A549 (cell line): ENCODE results near the gene SMIM33. TPM values are rescaled to one million over a fixed set of nuclear protein-coding genes. Genes with fewer than 3 reads are reported as not detected.
"Not testable (repeated sequence)": the region's sequence is repeated elsewhere in the genome, so short reads cannot be mapped to it uniquely, and the experiment has no call there.

ENCODE experiments used
- ATAC-seq, 2 experiments: fragments of 200-7000 bp in 1 of 2; fragments of >200 bp in 1 of 2; cut with Nextera tagmentation in 1 of 2; cut with Tn5 transposase in 1 of 2; 3 replicates each; pipeline versions ENCODE4 v1.8.0 to v1.9.1; 2018 to 2020; ENCODE audit warnings: mild to moderate bottlenecking in 1 of 2, moderate library complexity in 1 of 2
- CTCF ChIA-PET: fragments of 300-600 bp; sonication (Branson Sonifier 250); formaldehyde crosslinking; extraction: SDS; loops from one replicate; lab custom pipeline; 2021; ENCODE audit warnings: antibody characterized with exemption, inconsistent platforms; lab: Yijun Ruan, JAX
- POLR2A ChIA-PET: fragments of 350-600 bp; formaldehyde crosslinking; extraction: SDS; loops from one replicate; lab custom pipeline; 2021; ENCODE audit warnings: antibody characterized with exemption, inconsistent platforms; lab: Yijun Ruan, JAX
- DNase-seq, 2 experiments: peaks; one replicate each; pipeline versions ENCODE4 v3.0.0 to v3.0.0-alpha.2; 2011 to 2016; ENCODE audit warnings: low read depth in 1 of 2, low spot score in 1 of 2
- FAIRE-seq: peaks from 2 replicates; lab custom pipeline; 2011; peaks lifted over from hg19 to GRCh38; lab: Jason Lieb, UNC
- H3K27ac ChIP-seq, 2 experiments: fragments of >200 bp; sonication (Bioruptor Twin); formaldehyde crosslinking; 3 replicates each; pipeline ENCODE4 v1.5.1; 2016 to 2017
- H3K4me1 ChIP-seq: fragments of >200 bp; sonication (Bioruptor Twin); formaldehyde crosslinking; 3 replicates; pipeline ENCODE4 v1.6.1; 2016
- H3K4me2 ChIP-seq: fragments of >200 bp; sonication (Bioruptor Twin); formaldehyde crosslinking; 3 replicates; pipeline ENCODE4 v1.6.1; 2016
- H3K4me3 ChIP-seq: fragments of >200 bp; sonication (Bioruptor Twin); formaldehyde crosslinking; 3 replicates; pipeline ENCODE4 v1.5.1; 2016
- H3K9me3 ChIP-seq: fragments of >200 bp; sonication (Bioruptor Twin); formaldehyde crosslinking; 3 replicates; pipeline ENCODE4 v1.6.1; 2016
- BCL3 ChIP-seq: fragments of >200 bp; sonication (Bioruptor Twin); formaldehyde crosslinking; IDR thresholded peaks from 3 replicates; pipeline ENCODE4 v1.6.1; 2016
- E2F6 ChIP-seq: IDR thresholded peaks from 2 replicates; pipeline ENCODE4 v1.6.1; 2012; ENCODE audit warnings: low read depth, borderline replicate concordance
- HDAC2 ChIP-seq: fragments of 200-600 bp; sonication (generic); IDR thresholded peaks from 2 replicates; pipeline ENCODE4 v1.6.1; 2016
- HMGXB4 ChIP-seq: fragments of 250-450 bp; sonication (Bioruptor Pico); IDR thresholded peaks from 2 replicates; pipeline ENCODE4 v1.5.0; 2021; ENCODE audit warnings: mild to moderate bottlenecking, moderate library complexity, borderline replicate concordance
- JUN ChIP-seq, 2 experiments: fragments of >200 bp; sonication (Bioruptor Twin); formaldehyde crosslinking; IDR thresholded peaks; 2 replicates in 1 of 2; 3 replicates in 1 of 2; pipeline ENCODE4 v1.6.1; 2016 to 2017
- MYC ChIP-seq: IDR thresholded peaks from 2 replicates; pipeline ENCODE4 v1.6.1; 2012; ENCODE audit warnings: mild to moderate bottlenecking, inconsistent platforms, low read length, improper control_type of control experiment, borderline replicate concordance
- PHF8 ChIP-seq: fragments of 200-600 bp; sonication (generic); IDR thresholded peaks from 2 replicates; pipeline ENCODE4 v1.6.1; 2016; ENCODE audit warnings: low read depth, mild to moderate bottlenecking, antibody characterized with exemption, moderate library complexity, borderline replicate concordance
- POLR2A ChIP-seq: IDR thresholded peaks from 2 replicates; pipeline ENCODE4 v1.6.1; 2012; ENCODE audit warnings: mild to moderate bottlenecking, low read length
- RCOR1 ChIP-seq: fragments of 150-350 bp; IDR thresholded peaks from 2 replicates; pipeline ENCODE4 v1.6.1; 2014; ENCODE audit warnings: antibody characterized with exemption, low read length, low read depth
- REST ChIP-seq: fragments of 200-600 bp; sonication (generic); IDR thresholded peaks from 2 replicates; pipeline ENCODE4 v1.6.1; 2016; ENCODE audit warnings: antibody characterized with exemption, mild to moderate bottlenecking, moderate library complexity
- RFX5 ChIP-seq: fragments of 450-650 bp; IDR thresholded peaks from 2 replicates; pipeline ENCODE4 v1.7.1; 2014; ENCODE audit warnings: antibody characterized with exemption, mild to moderate bottlenecking, moderate library complexity
- SMC3 ChIP-seq: fragments of >200 bp; sonication (Bioruptor Twin); formaldehyde crosslinking; IDR thresholded peaks from 3 replicates; pipeline ENCODE4 v1.6.1; 2018; ENCODE audit warnings: inconsistent platforms
- ZSCAN20 ChIP-seq: fragments of 250-450 bp; sonication (Bioruptor Pico); IDR thresholded peaks from 2 replicates; pipeline ENCODE4 v1.8.0; 2022; ENCODE audit warnings: mild to moderate bottlenecking, moderate library complexity
- WGBS: methylation state at CpG from one replicate; pipeline ENCODE4 v1.1.6; 2017; ENCODE audit errors: missing lambda C conversion rate; 5-methylcytosine and 5-hydroxymethylcytosine counted together
- polyA plus RNA-seq, 4 experiments: library from polyadenylated mRNA; depleted of rRNA in 3 of 4; stranded (reverse); fragments of >200 nt; fragmentation: RNase III in 1 of 4; extraction: RNeasy Plus Mini Kit Qiagen cat#74134 plus additional on column Dnase treatment in 1 of 4; gene quantifications; 2 replicates in 3 of 4; 3 replicates in 1 of 4; pipeline ENCODE4 v1.2.3, GENCODE V29; 2011 to 2017

Gene SMIM33
- polyA plus RNA-seq, 2 of the 4 experiments (the other 2 are of a cell fraction): not detected

GRCh38 chr5:139435676-139436075 lies 35.1 kb upstream of the SMIM33 start:
- DNase-seq: no peak
- no peak overlapping the region for H3K27ac ChIP-seq
- WGBS: 89% methylated on average over 3 of the region's 3 CpGs
- H3K4me2 ChIP-seq: no peak overlapping the region
- ATAC-seq: no peak
- peaks cover 8% of the 10 kb centered on the region; the same call in 1 of the 3 replicates for H3K4me1 ChIP-seq
- TF ChIP-seq ZSCAN20 (no peak), SMC3 (no peak), BCL3 (no peak)
- POLR2A ChIA-PET: no interaction called here
- H3K9me3 ChIP-seq: no peaks in the 10 kb centered on the region
- no peak overlapping the region for H3K4me3 ChIP-seq
- CTCF ChIA-PET: interaction anchor here (0.6 to 8.4 kb wide), 6 partner anchors 13 to 338 kb away, joined by 3 to 88 read pairs (median 4); no protein-coding TSS in a partner anchor
- no peak for FAIRE-seq

- ATAC-seq (peak in 1 of 2 experiments; percentile 2; a peak in 2 of 6 replicates), FAIRE-seq (no peak), DNase-seq (no peak)
- Histone ChIP-seq H3K4me2 (peak overlapping the region; percentile 82), H3K9me3 (no peaks in the 10 kb centered on the region), H3K4me3 (peak overlapping the region; percentile 73), H3K4me1 (peaks cover 8% of the 10 kb centered on the region; the same call in 1 of the 3 replicates), H3K27ac (peak overlapping the region; percentile 81 to 90)
- POLR2A ChIA-PET: interaction anchor here (0.7 to 1.1 kb wide), 2 partner anchors 8 to 13 kb away, joined by 3 read pairs; no protein-coding TSS in a partner anchor
- 38% methylated on average over 8 of the region's 8 CpGs for WGBS
- no peak for TF ChIP-seq MYC
- TF ChIP-seq REST: no peak
- TF ChIP-seq RFX5: no peak
- CTCF ChIA-PET: interaction anchor here (0.6 to 8.4 kb wide), 7 partner anchors 9 to 227 kb away, joined by 3 to 88 read pairs (median 3); no protein-coding TSS in a partner anchor
Observed at GRCh38 chr5:139438707-139439012, 32.1 kb upstream of the SMIM33 start.

- ChIA-PET CTCF (interaction anchor here (0.9 to 8.4 kb wide), 7 partner anchors 9 to 251 kb away, joined by 3 to 88 read pairs (median 3); no protein-coding TSS in a partner anchor), POLR2A (interaction anchor here (0.6 to 1.1 kb wide), 4 partner anchors 9 to 145 kb away, joined by 3 to 4 read pairs (median 3); partner anchors contain the start of gene SPATA24)
- peak; percentile 98 to 99 for ATAC-seq
- peak; percentile 85 to 95 for DNase-seq
- Histone ChIP-seq H3K4me2 (peak within 1 kb of the TSS; percentile 82), H3K9me3 (no peaks in the 10 kb centered on the region), H3K4me3 (peak within 1 kb of the TSS; percentile 73), H3K27ac (peak within 1 kb of the TSS; percentile 81 to 90), H3K4me1 (peaks cover 8% of the 10 kb centered on the region; the same call in 1 of the 3 replicates)
- FAIRE-seq: no peak
- TF ChIP-seq E2F6 (peak; percentile 32; the same call in 1 of the 2 replicates), PHF8 (peak; percentile 81; the same call in 1 of the 2 replicates), POLR2A (peak; percentile 38), JUN (IDR thresholded peaks at IDR 0.05) (peak; percentile 40 to 76; a peak in 4 of 5 replicates), HDAC2 (no peak), RCOR1 (no peak), REST (no peak), HMGXB4 (CRISPR knock-in tag) (no peak)
- WGBS: 2% methylated on average over 25 of the region's 49 CpGs
Observed at GRCh38 chr5:139439013-139439903, 31.5 kb upstream of the SMIM33 start, which contains the start of gene DNAJC18. Gene DNAJC18 (minus strand): TSS chr5:139439525. CDS start chr5:139439445, 80 bp downstream.

- H3K4me2 ChIP-seq, FAIRE-seq, H3K4me3 ChIP-seq, DNase-seq, ATAC-seq, H3K27ac ChIP-seq, H3K4me1 ChIP-seq, H3K9me3 ChIP-seq, POLR2A ChIA-PET: not testable (repeated sequence)
- CTCF ChIA-PET: interaction anchor here (3.0 to 8.4 kb wide), 3 partner anchors 18 to 73 kb away, joined by 12 to 88 read pairs (median 15); no protein-coding TSS in a partner anchor
- WGBS: 90% methylated on average over 17 of the region's 17 CpGs
Observed at GRCh38 chr5:139440416-139440815, 30.4 kb upstream of the SMIM33 start.
